Epithelial cell of proximal tubule (primary cell): ENCODE data around the gene MTM1. TPM values are rescaled to one million over a fixed set of nuclear protein-coding genes. Genes with fewer than 3 reads are reported as not detected.

Experiments used
- DNase-seq: peaks from one replicate; pipeline ENCODE4 v3.0.0-alpha.2; 2011; ENCODE audit warnings: low read depth
- H3K4me3 ChIP-seq: 2 replicates; pipeline ENCODE4 v1.5.1; 2011; ENCODE audit warnings: low read depth, mild to moderate bottlenecking, low read length
- CTCF ChIP-seq: conservative IDR thresholded peaks from 2 replicates; pipeline ENCODE4 v1.5.1; 2012; ENCODE audit warnings: low read depth, mild to moderate bottlenecking, low read length
- total RNA-seq: library from RNA; depleted of rRNA; stranded (reverse); fragments of >200 nt; gene quantifications from 2 replicates; pipeline ENCODE4 v1.2.3, GENCODE V29; 2015

Gene MTM1
- total RNA-seq, 1 donor from 2014 or later = 4.1 TPM

- TF ChIP-seq CTCF = no peak
- H3K4me3 ChIP-seq = no peak overlapping the region
- peak; percentile 25 for DNase-seq
Observed at GRCh38 chrX:150635952-150636351, 67.5 kb downstream of the MTM1 start.

- H3K4me3 ChIP-seq = no peak overlapping the region
- DNase-seq = no peak
- no peak for TF ChIP-seq CTCF
Observed at GRCh38 chrX:150642423-150642822, 74.0 kb downstream of the MTM1 start.

GRCh38 chrX:150643271-150643670 is 74.8 kb downstream of the MTM1 start:
- TF ChIP-seq CTCF = peak; percentile 15
- DNase-seq = no peak
- H3K4me3 ChIP-seq = no peak overlapping the region

- TF ChIP-seq CTCF = no peak
- no peak for DNase-seq
- H3K4me3 ChIP-seq = no peak overlapping the region
Observed at GRCh38 chrX:150643958-150644357, 75.5 kb downstream of the MTM1 start.

GRCh38 chrX:150644422-150644821 is 76.0 kb downstream of the MTM1 start:
- TF ChIP-seq CTCF = no peak

GRCh38 chrX:150647331-150647730 is 78.9 kb downstream of the MTM1 start:
- no peak overlapping the region for H3K4me3 ChIP-seq
- no peak for TF ChIP-seq CTCF
- DNase-seq = no peak

More at GRCh38 chrX:150644422-150644821, 76.0 kb downstream of the MTM1 start:
- H3K4me3 ChIP-seq = no peak overlapping the region
- DNase-seq = no peak

- H3K4me3 ChIP-seq = no peak overlapping the region
- DNase-seq = no peak
- TF ChIP-seq CTCF = no peak
Observed at GRCh38 chrX:150648296-150648940, 80.0 kb downstream of the MTM1 start.
